ENCODE data around the gene MON2.

- TF ChIP-seq CTCF (IDR thresholded peaks at IDR 0.05) (no peak), EP300 (IDR thresholded peaks at IDR 0.05) (no peak)
These were observed 520 bp upstream of the MON2 start for GRCh38 chr12:62466018-62466593.
